Astrocyte (in vitro differentiated cells and primary cell): Measurements from ENCODE around the gene AKAP17A. TPM values are rescaled to one million over a fixed set of nuclear protein-coding genes. Genes with fewer than 3 reads are reported as not detected.

Experiments used
- DNase-seq: peaks from one replicate; pipeline ENCODE4 v3.0.0-alpha.2; 2010; ENCODE audit warnings: low read depth
- FAIRE-seq: peaks from 2 replicates; lab custom pipeline; 2011; peaks lifted over from hg19 to GRCh38; lab: Jason Lieb, UNC
- H2AFZ ChIP-seq: 2 replicates; pipeline ENCODE4 v1.6.0; 2012; ENCODE audit warnings: low read depth, low read length, inconsistent platforms
- H3K27ac ChIP-seq: 2 replicates; pipeline ENCODE4 v1.5.1; 2011; ENCODE audit warnings: low read depth, low read length, inconsistent platforms
- H3K27me3 ChIP-seq: 2 replicates; pipeline ENCODE4 v1.6.0; 2011; ENCODE audit warnings: low read length, inconsistent platforms; ENCODE audit not compliant: insufficient read depth
- H3K36me3 ChIP-seq: 2 replicates; pipeline ENCODE4 v1.5.1; 2011; ENCODE audit warnings: low read length, inconsistent platforms; ENCODE audit not compliant: insufficient read depth
- H3K4me1 ChIP-seq: 2 replicates; pipeline ENCODE4 v1.5.1; 2011; ENCODE audit warnings: low read length, inconsistent platforms; ENCODE audit not compliant: insufficient read depth
- H3K4me2 ChIP-seq: 2 replicates; pipeline ENCODE4 v1.6.0; 2012; ENCODE audit warnings: low read length, inconsistent platforms
- H3K4me3 ChIP-seq: 2 replicates; pipeline ENCODE4 v1.5.1; 2011; ENCODE audit warnings: low read depth, mild to moderate bottlenecking, low read length, inconsistent platforms; ENCODE audit not compliant: insufficient read depth
- H3K79me2 ChIP-seq: 2 replicates; pipeline ENCODE4 v1.6.0; 2012; ENCODE audit warnings: mild to moderate bottlenecking, low read length, inconsistent platforms; ENCODE audit not compliant: insufficient read depth
- H3K9ac ChIP-seq: 2 replicates; pipeline ENCODE4 v1.6.0; 2012; ENCODE audit warnings: mild to moderate bottlenecking, low read length, inconsistent platforms
- H3K9me3 ChIP-seq: 2 replicates; pipeline ENCODE4 v1.5.1; 2012; ENCODE audit warnings: low read depth, mild to moderate bottlenecking, low read length, inconsistent platforms; ENCODE audit not compliant: insufficient read depth
- H4K20me1 ChIP-seq: 2 replicates; pipeline ENCODE4 v1.6.0; 2012; ENCODE audit warnings: low read length, inconsistent platforms; ENCODE audit not compliant: insufficient read depth
- H3K27ac Mint-ChIP-seq: one replicate; pipeline ENCODE4 v1.8.0; 2021; ENCODE audit warnings: mild to moderate bottlenecking, mixed read lengths; ENCODE audit not compliant: unreplicated experiment
- H3K27me3 Mint-ChIP-seq: one replicate; pipeline ENCODE4 v1.8.0; 2021; ENCODE audit warnings: low read depth, mixed read lengths; ENCODE audit not compliant: unreplicated experiment
- H3K36me3 Mint-ChIP-seq: one replicate; pipeline ENCODE4 v1.8.0; 2021; ENCODE audit warnings: low read depth, mixed read lengths; ENCODE audit not compliant: unreplicated experiment
- H3K4me1 Mint-ChIP-seq: one replicate; pipeline ENCODE4 v1.8.0; 2021; ENCODE audit warnings: low read depth, mixed read lengths; ENCODE audit not compliant: unreplicated experiment
- H3K4me3 Mint-ChIP-seq: one replicate; pipeline ENCODE4 v1.8.0; 2021; ENCODE audit warnings: mild to moderate bottlenecking, moderate library complexity, mixed read lengths; ENCODE audit not compliant: unreplicated experiment
- H3K9me3 Mint-ChIP-seq: one replicate; pipeline ENCODE4 v1.8.0; 2021; ENCODE audit warnings: mild to moderate bottlenecking, mixed read lengths; ENCODE audit not compliant: unreplicated experiment
- CTCF ChIP-seq: IDR thresholded peaks from 2 replicates; pipeline ENCODE4 v1.5.1; 2011; ENCODE audit warnings: low read depth, mild to moderate bottlenecking, inconsistent platforms, low read length, moderate library complexity; ENCODE audit not compliant: insufficient read depth
- EZH2 ChIP-seq: IDR thresholded peaks from 2 replicates; pipeline ENCODE4 v1.6.1; 2012; ENCODE audit warnings: mild to moderate bottlenecking, low read length, inconsistent platforms; ENCODE audit not compliant: insufficient read depth
- total RNA-seq: library from RNA; stranded (reverse); gene quantifications from 2 replicates; pipeline ENCODE4 v1.2.1, GENCODE V29; 2021

The AKAP17A gene
- total RNA-seq, 1 donor from 2014 or later = 15.9 TPM

- Mint-ChIP-seq H3K9me3 (peaks cover 6% of the 10 kb centered on the region), H3K27me3 (peaks cover 10% of the 10 kb centered on the region), H3K36me3 (no peaks in the 10 kb centered on the region), H3K4me3 (no peak overlapping the region), H3K27ac (no peak overlapping the region), H3K4me1 (no peaks in the 10 kb centered on the region)
- no peaks in the 10 kb centered on the region for H3K79me2 ChIP-seq
- no peak overlapping the region for H3K9ac ChIP-seq
- no peak overlapping the region for H3K27ac ChIP-seq
- H2AFZ ChIP-seq = no peak overlapping the region
- no peaks in the 10 kb centered on the region for H3K36me3 ChIP-seq
- no peaks in the 10 kb centered on the region for H3K27me3 ChIP-seq
- FAIRE-seq = no peak
- H3K9me3 ChIP-seq = no peaks in the 10 kb centered on the region
- H3K4me1 ChIP-seq = no peaks in the 10 kb centered on the region
- H3K4me2 ChIP-seq = no peak overlapping the region
- DNase-seq = no peak
- TF ChIP-seq EZH2 = no peak
- no peak for TF ChIP-seq CTCF
- no peak overlapping the region for H3K4me3 ChIP-seq
- H4K20me1 ChIP-seq = no peaks in the 10 kb centered on the region
Measured at GRCh38 chrX:1629244-1629643, 37.8 kb downstream of the AKAP17A start.

GRCh38 chrX:1646009-1646408 is 54.6 kb downstream of the AKAP17A start:
- no peak for TF ChIP-seq CTCF
- H3K36me3 Mint-ChIP-seq = peaks cover 2% of the 10 kb centered on the region
- peaks cover 29% of the 10 kb centered on the region for H3K9me3 Mint-ChIP-seq
- Histone ChIP-seq H3K4me3 (no peak overlapping the region), H3K4me1 (no peaks in the 10 kb centered on the region), H2AFZ (no peak overlapping the region), H3K27ac (no peak overlapping the region), H4K20me1 (no peaks in the 10 kb centered on the region), H3K27me3 (no peaks in the 10 kb centered on the region), H3K36me3 (no peaks in the 10 kb centered on the region), H3K79me2 (no peaks in the 10 kb centered on the region), H3K4me2 (no peak overlapping the region), H3K9me3 (peaks cover 5% of the 10 kb centered on the region), H3K9ac (no peak overlapping the region)
- no peak overlapping the region for H3K27ac Mint-ChIP-seq
- DNase-seq (no peak), FAIRE-seq (no peak)
- no peaks in the 10 kb centered on the region for H3K4me1 Mint-ChIP-seq
- no peaks in the 10 kb centered on the region for H3K27me3 Mint-ChIP-seq
- H3K4me3 Mint-ChIP-seq = no peak overlapping the region

GRCh38 chrX:1649621-1650020 is 58.2 kb downstream of the AKAP17A start:
- no peaks in the 10 kb centered on the region for H3K4me1 Mint-ChIP-seq
- Histone ChIP-seq H2AFZ (peak overlapping the region; percentile 66), H3K27me3 (no peaks in the 10 kb centered on the region), H3K4me2 (peak overlapping the region; percentile 81), H3K9ac (peak overlapping the region; percentile 35), H3K9me3 (peaks cover 5% of the 10 kb centered on the region), H3K79me2 (no peaks in the 10 kb centered on the region), H3K4me1 (no peaks in the 10 kb centered on the region), H4K20me1 (no peaks in the 10 kb centered on the region), H3K36me3 (no peaks in the 10 kb centered on the region), H3K27ac (no peak overlapping the region), H3K4me3 (peak overlapping the region; percentile 37)
- H3K27me3 Mint-ChIP-seq = no peaks in the 10 kb centered on the region
- FAIRE-seq (no peak), DNase-seq (no peak)
- H3K27ac Mint-ChIP-seq = no peak overlapping the region
- H3K4me3 Mint-ChIP-seq = no peak overlapping the region
- peaks cover 20% of the 10 kb centered on the region for H3K9me3 Mint-ChIP-seq
- TF ChIP-seq EZH2 (no peak), CTCF (no peak)
- H3K36me3 Mint-ChIP-seq = no peaks in the 10 kb centered on the region

Other genes starting within 250 kb of the AKAP17A start
- 290 and 345 TPM in 2 replicates for gene SLC25A6, start 199.5 kb upstream of the AKAP17A start, total RNA-seq
- gene ASMTL, start 138.7 kb upstream of the AKAP17A start, total RNA-seq = 22.1 and 26.5 TPM in 2 replicates
- not detected in 2 replicates for gene P2RY8, start 54.4 kb upstream of the AKAP17A start, total RNA-seq
- not detected in 2 replicates for gene ASMT, start 23.5 kb downstream of the AKAP17A start, total RNA-seq